HG02840 (cell line): ENCODE measurements around the gene ATP1B3.
A peak's percentile ranks its signal among the peaks of the same experiment; 100 is the strongest.
"Not testable (repeated sequence)": the region's sequence is repeated elsewhere in the genome, so short reads cannot be mapped to it uniquely, and the experiment has no call there.

Experiments
- ATAC-seq: cut with Tn5 transposase; IDR thresholded peaks from one replicate; pipeline ENCODE4 v1.9.1; 2021; ENCODE audit warnings: mild to moderate bottlenecking, moderate library complexity, moderate number of reproducible peaks; ENCODE audit not compliant: unreplicated experiment, low FRiP score

Gene ATP1B3

DNA sequence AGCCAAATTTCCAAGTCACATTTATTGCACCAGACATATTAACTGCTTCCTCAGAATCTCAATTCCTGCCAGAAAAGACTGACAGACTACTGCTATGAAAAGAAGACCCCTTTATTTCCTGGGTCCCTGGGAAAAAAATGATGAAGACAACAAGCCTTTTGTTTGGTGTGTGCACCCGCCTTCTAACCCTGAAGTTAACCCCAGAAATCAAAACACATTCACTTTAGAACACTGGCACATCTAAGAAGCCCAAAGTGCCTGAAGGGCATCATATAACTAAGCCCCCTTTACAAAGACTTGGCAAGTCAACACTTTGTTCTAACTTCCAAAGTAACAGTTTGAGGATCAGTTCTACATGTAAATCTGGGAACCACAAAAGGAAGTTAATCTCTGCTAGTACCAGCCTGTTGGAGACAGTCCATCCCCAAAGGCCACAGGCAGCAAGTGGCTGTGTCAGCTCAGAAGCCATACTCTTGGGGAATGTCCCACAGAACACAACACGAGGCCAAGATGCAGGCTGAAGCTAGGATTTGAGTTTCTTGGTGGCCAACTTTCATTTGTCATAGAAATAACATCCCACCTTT, 16.3 kb upstream of the ATP1B3 start:
- no peak for ATAC-seq

- ATAC-seq = no peak
These were observed 15.5 kb upstream of the ATP1B3 start for GRCh38 chr3:141860766-141861513.

DNA sequence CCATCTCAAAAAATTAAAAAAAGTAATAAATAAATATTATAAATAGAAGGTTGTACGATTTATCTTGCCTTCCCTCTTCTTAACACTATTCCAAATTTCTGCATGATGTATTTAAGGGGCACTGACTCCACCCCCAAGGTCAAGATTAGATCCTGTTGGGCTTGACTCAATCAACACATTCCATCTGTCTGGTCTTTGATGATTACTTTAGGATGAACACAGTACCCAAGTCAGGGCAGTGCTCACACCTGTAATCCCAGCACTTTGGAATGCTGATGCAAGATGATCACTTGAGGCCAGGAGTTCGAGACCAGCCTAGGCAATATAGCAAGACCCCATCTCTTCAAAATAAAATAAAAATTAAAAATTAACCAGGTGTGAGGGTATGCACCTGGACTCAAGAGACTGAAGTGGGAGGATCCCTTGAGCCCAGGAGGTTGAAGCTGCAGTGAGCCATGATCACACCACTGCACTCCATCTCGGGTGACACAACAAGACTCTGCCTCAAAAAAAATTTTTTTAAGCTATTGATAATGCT, 14.1 kb upstream of the ATP1B3 start:
- ATAC-seq = no peak

DNA sequence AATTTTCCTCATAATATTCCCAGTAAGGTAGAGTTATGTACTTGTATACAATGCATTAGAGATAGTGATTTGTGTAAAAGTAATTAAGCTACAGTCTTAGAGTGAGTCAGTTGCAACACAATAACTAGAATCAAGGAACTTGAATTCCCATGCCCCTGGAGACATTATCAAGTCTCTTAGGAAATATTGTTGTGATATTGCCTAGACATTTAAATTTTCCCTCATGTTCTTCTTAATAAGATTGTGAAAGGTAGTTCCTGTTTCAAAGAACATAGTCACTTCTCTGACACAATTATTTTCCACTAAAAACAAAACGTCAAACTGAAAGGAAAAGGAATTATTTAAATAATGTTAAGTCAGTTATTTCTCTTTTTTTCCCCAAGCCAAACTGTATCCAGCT, 13.0 kb upstream of the ATP1B3 start:
- no peak for ATAC-seq

DNA sequence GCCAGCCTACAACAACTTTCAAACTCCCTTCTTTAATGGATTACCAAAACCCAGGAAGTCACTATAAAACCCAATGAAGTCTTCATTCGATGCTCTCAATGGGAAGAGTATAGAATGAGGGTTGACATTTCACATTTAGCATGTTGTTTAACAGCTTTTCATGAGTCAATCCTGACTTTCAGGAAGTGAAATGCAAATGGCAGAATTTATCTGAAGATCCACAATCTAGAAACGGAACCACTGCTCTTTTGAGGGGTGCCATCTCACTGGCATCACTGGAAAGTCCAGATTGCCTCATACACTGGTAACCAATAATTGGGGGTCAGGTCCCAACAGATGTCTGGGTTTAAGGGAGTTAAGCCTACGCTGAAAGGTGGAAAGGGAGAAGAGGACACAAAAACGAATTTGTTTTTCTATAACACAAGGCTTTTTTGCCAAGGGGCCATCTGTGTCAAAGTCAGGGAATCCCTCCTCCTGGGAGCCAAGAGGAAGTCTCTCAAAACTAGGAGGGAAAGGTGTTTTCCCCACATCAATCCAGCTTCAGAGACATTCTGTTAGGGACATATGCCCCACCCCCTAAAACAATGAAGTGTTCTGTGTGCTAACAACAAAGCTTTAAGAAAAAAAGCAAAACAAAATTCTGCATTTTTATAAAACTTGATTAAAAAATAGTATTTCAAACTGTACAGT, 12.0 kb upstream of the ATP1B3 start:
- no peak for ATAC-seq

- no peak for ATAC-seq
These were observed 11.3 kb upstream of the ATP1B3 start for GRCh38 chr3:141865101-141865500.

- no peak for ATAC-seq
These were observed 6.3 kb upstream of the ATP1B3 start for GRCh38 chr3:141870091-141870687.

GRCh38 chr3:141875374-141875892, 1.0 kb upstream of the ATP1B3 start:
- ATAC-seq = peak; percentile 48

DNA sequence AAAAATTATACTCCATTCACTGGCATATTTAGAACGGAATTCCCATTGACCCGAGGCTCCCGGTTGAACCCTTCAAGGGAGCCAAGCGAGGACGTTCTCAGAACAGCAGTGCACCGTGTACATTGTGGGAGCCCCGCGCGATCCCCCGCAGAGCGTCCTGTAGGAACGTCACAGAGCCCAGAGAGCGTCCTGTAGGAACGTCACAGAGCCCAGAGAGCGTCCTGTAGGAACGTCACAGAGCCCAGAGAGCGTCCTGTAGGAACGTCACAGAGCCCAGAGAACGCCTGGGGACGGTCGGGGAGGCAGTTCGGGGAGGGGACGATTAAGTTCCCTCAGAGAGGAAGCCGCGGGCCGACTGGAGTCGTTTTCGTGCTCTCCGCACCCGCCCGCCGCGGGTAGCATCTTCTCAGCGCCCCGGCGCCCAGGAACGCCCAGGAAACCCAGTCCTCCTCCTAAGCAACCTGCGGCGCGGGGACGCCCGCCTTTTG, 506 bp upstream of the ATP1B3 start:
- peak; percentile 44 for ATAC-seq

DNA sequence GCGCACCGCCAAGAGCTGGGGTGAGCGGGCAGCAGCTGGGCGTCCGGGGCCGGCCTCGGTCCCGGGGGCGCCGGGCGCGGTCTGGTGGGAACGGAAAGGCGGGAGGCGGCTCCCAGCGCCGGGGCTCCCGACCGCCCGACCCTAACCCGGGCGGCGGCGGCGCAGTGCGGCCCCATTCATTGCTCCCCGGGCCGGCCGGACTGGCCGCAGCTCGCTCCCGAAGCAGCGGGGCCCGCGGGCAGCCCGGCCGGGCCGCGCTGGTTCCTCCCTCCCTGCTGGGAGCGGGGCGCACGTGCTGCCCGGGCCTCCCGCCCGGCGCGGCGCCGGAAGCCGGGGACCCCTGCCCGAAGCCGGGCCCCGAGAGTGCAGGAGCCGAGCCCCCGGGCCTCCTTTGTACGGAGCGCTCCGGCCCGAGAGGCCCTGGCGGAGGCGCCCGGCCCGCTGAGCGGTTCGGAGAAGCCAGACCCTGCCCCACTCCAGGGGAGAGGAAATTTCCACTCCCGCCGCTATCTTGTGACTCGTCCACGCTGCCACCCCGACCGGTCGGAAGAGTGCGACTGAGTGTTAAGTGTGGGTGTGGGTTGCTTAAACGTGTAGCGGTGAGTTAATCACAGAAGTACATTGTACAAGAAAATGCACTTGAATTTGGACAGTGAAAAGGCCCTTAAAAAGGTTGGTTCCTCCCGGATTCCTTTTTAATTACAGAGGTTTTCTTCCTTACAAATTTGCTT, 613 bp downstream of the ATP1B3 start:
- peak; percentile 26 for ATAC-seq

DNA sequence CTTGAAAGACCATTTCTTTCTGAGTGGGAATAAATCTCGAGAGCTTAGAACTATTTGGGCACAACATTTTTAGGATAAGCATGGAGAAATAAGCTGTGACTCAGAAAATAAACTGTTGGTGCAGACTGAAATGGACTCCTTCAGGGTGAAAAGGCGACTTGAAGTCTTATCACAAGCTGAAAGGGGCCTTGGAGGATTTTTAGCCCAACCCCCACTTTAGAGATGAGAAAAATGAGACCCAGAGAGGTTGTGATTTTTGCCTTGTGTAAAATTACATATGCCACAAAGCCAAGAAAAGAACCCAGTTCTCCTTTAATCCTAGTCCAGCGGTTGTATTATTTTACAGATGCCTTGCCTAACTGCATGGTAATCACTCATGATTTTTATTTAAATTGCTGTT, 1.5 kb downstream of the ATP1B3 start:
- no peak for ATAC-seq

GRCh38 chr3:141878326-141878725, 1.9 kb downstream of the ATP1B3 start:
- no peak for ATAC-seq

DNA sequence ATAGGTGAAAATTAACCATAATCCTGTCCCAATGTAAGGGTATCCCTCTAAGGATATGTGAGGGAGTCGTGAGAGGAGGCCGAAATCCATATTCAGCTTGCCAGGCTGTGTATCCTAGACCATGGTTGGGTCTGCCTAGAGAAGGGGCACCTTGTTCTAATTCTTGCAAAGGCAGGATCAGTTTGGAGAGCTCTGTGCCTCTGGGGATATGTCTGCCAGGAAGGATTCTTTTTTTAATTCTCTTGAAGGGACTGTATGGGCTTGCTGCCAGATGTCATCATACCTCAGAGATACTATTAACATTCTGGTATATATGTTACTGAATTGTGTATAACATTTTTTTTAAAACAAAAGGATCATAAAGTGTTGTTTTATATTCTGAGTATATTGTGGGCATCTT, 2.4 kb downstream of the ATP1B3 start:
- no peak for ATAC-seq

- ATAC-seq = no peak
These were observed 5.3 kb downstream of the ATP1B3 start for GRCh38 chr3:141881702-141882101.

GRCh38 chr3:141887051-141887450, 10.6 kb downstream of the ATP1B3 start:
- ATAC-seq = no peak

GRCh38 chr3:141888548-141888947, 12.1 kb downstream of the ATP1B3 start:
- not testable (repeated sequence) for ATAC-seq

DNA sequence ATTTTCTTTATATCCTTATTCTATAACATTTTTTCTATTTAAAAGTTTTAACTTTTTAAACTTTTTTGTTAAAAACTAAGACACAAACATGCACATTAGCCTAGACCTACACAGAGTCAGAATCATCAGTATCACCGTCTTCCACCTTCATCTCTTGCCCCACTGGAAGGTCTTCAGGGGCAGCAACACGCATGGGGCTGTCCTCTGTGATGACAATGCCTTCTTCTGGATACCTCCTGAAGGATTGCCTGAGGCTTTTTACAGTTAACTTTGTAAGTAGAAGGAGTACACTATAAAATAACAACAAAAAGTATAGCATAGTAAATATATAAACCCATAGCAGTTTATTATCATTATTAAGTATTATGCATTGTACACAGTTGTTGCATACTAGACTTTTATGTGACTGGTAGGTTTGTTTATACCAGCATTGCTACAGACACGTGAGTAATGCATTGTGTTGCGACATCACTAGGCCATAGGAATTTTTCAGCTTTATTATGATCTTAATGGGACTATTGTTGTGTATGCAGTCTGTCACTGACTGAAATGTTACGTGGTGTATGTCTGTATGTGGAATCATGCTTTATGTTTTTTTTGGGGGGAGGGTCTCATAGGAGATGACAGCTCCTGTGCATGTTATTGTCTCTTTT, 18.2 kb downstream of the ATP1B3 start:
- ATAC-seq = no peak

DNA sequence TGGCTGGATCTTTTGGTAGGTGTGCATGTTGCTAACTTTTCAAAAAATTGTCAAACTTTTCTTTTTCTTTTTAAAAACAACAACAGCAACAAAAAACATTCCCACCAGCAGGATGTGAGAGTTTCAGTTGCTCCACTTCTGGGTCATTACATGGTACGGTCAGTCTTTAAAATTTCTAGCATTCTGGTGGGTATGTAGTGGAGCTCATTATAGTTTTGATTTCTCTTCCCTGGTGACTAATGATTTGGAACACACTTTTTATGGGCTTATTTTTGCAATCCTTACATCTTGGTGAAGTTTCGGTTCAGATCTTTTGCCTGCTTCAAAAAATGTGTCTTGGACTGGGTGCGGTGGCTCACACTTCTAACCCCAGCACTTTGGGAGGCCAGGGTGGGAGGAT, 19.3 kb downstream of the ATP1B3 start:
- ATAC-seq = no peak

- ATAC-seq = no peak
These were observed 22.5 kb downstream of the ATP1B3 start for GRCh38 chr3:141898908-141899307.

DNA sequence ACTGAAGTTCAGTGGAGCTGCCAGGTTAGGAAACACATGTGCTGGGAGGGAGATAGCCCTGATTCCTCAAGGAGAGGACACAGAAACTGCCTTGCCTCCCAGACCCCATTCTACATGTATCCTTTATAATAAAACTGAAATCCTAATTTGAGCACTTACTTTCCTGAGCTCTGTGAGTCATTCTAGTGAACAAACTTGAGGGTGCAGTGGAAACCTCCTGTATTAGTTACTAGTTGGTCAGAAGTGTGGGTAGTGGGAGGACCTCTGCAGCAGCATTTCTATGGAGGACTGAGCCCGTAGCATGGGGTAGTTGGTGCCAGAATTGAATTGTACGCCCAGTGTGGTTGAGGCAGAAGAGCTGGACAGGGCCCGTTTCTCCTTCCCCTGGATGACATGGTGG, 23.9 kb downstream of the ATP1B3 start:
- no peak for ATAC-seq
